ENCODE results near the gene PCDHA8.

GRCh38 chr5:140882591-140882899 lies 41.6 kb downstream of the PCDHA8 start:
- TF ChIP-seq CTCF (IDR thresholded peaks at IDR 0.05; ENCODE audit: low read depth, low read length, poor library complexity, severe bottlenecking) = peak; percentile 41
- no peak for TF ChIP-seq EZH2phosphoT487 (IDR thresholded peaks at IDR 0.05; ENCODE audit: borderline replicate concordance, low read length)
